Superior temporal gyrus (tissue), 1 donor: ENCODE measurements around the gene TMOD2.

Source experiments
- DNase-seq: peaks from one replicate; pipeline ENCODE4 v3.0.0-alpha.2; 2016; ENCODE audit errors: extremely low spot score

Gene TMOD2

DNA sequence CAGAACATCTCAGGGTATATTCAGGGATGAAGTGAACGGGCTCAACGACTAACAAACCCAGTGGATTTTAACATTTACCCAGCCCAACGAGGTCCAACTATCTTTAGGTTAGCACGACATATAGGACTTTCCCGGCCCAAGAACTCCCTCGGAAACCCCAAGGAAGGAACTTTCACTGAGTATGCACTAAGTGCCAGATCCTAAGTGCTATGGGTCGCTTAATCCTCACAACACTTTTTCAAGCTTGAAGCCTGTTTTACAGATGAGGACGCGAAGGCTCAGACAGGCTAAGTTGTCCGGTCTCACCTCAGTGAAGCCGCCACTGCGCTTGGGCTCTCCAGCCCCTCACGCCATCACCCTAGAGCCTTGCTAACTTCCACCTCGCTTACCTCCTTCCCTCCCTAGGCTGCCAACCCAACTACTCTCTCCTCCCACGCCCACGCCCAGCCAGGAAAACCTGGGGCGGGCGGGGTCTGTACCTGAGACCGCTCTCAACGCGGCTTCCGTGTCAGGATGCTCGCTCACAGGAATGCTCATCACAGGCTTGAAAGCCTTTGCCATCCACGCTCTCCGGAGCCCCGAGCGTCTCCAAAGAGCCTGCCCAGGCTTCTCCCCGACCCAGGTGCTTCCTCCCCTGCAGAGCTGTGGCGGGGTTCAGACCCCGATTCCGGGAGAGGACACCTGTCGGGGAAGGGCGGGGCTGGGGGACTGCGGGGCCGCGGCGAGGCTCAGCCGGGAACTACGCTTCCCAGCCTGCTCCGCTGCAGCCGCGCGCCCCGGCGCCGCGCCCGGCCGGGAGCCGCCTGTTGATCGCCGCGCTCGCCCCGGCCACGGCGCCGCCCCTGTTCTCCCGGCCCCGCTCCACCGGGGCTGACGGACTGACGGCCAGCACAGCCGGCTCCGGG, at the start of gene TMOD2:
Gene TMOD2, plus strand, starts transcription at position 806 of the 905 bp plus-strand sequence. CDS start 14,845 bp downstream, outside the sequence.
- peak; percentile 57 for DNase-seq

DNA sequence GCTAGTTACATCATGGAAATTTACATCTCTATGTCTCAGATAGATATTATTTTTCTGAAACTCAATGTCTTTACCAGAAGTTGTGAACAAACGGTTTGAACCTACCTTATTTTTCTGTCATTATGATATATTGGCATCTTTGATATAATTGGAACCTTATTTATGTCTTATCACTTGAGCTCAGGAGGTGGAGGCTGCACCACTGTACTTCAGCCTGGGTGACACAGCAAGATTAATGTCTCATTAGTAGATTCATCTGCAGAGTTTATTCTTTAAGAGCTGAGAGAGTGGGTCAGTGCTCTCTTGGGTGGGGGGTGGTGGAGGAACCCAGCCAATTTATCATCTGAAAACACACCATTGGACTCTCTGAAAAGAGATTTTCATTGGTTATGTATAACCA, 48.7 kb upstream of the TMOD2 start:
- no peak for DNase-seq

DNA sequence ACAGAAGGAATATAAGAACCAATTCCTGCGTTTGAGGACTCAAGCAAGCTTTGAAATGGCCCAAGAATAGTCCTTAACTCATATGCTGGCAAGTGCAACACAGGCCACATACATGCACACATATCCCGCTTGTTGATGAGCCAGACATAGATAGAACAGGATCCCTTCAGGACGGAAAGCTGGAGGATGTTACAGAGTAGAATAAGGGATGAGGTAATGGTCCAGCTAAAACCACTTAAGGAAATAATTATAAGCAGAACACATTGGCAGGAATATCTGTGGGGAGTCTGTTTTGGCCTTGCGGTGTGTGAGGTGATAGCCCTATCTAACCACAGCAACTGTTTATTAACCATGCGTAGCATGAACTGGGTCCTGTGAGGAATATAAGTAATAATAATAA, 45.1 kb upstream of the TMOD2 start:
- DNase-seq = no peak

DNA sequence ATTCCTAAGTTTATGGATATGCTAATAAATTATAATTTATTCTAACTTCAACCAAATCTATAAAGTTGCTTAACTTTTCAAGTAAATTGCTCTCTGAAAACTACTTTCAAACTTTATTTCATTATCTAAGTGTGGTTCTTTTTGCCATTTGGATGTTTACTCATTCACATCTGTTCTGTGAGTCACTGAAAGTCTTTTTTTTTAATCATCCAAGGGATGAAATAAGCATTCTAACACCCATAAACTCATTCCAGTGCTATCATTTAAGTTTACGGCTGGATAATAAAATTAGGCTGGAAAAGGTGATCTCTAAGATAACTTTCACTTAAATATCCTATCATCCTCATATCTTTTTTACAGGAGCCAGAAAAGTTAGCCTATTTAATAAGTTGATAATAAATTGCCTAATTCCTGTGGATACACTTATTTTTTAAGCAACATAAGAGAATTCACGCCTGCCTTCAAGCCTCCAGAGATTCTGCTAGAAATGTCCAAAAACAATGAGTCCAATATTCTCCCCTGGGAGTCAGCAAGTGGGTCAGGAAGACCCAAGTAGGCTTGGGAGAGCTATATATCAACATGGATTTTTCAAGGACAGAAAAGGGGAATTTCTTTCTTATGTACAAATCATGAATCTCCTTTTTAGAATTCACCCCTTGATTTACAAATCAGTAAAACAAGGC, 44.3 kb upstream of the TMOD2 start:
- no peak for DNase-seq

DNA sequence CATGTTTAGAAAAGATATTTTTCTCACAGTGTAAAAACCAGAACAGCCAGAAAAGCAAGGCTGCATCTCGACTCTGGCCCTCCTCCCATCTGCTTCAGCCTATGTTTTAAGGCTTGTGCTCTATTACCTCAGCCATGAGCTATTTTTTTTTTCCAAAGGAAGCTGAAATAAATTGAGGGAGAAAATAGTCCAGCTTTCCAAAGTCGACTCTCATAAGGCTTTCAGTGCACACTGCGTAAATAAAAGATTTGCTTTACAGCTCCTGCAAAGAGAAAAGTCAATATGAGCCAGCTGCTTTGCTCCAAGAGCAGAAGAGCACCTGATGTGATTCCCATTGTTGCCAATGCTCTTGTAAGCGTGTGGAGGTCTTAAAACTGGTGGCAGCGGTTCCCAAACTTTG, 43.4 kb upstream of the TMOD2 start:
- DNase-seq = no peak

DNA sequence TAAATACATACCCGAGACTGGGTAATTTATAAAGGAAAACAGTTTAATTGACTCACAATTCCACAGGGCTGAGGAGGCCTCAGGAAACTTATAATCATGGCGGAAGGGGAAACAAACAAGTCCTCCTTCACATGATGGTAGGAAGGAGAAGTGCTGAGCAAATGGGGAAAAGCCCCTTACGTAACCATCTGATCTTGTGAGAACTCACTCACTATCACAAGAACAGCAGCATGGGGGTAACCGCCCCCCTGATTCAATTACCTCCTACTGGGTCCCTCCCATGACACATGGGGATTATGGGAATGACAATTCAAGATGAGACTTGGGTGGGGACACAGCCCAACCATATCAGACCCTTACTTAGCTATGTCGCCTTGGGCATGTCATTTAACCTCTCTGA, 42.4 kb upstream of the TMOD2 start:
- DNase-seq = no peak

DNA sequence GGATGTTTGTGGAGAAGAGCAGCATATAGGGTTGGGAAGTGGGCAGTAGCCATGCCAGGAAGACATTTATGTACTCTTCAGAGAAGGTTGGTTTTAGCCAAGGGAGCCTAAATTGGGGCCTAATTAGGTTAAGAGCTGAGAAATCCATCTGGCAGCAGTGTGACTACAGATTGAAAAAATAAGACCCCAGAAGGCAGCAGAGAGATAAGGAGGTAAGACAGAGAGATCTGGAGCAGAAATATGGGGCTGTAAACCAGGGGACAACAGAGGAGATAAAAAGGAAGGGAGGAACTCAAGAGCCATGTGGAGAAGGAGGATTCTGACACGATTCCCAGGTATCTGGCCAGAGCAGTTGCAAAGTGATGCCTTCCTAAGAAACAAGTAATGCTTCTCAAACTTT, 37.2 kb upstream of the TMOD2 start:
- no peak for DNase-seq

DNA sequence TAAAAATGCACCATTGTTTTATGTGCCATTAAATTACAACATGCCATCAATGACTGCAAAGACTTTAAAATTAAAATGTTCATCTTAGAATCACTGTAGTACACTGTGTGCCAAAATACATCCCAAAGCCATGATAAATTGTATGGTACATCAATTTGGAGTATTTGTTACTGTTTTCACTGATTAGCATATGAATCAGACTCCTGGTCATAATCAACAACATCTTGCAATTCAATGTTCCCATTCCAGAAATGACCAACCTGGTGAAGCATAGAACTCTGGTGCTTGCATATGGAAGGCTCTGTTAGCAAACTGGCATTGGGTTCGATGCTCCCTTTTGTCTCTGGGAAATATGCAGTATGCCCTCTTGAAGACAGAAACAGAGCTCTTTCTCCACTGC, 36.5 kb upstream of the TMOD2 start:
- no peak for DNase-seq

DNA sequence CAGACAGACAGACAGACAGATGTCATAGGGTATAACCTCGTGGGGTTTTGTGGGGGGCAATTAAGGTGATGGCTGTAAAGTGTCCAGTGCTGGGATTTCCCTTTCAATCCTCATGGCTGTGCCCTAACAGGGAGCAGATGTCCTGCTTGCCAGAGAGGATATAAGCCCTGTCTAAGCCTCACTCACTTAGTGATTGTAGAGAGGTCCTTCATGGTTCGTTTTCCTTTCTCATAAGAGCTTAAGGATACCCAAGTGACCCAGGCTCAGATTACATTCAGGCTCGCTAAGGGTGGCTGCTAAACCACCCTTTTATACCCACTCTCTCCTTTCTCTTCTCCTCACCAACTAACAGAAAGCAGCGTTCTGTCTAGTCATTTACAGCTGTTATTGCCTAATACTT, 33.2 kb upstream of the TMOD2 start:
- DNase-seq = no peak

DNA sequence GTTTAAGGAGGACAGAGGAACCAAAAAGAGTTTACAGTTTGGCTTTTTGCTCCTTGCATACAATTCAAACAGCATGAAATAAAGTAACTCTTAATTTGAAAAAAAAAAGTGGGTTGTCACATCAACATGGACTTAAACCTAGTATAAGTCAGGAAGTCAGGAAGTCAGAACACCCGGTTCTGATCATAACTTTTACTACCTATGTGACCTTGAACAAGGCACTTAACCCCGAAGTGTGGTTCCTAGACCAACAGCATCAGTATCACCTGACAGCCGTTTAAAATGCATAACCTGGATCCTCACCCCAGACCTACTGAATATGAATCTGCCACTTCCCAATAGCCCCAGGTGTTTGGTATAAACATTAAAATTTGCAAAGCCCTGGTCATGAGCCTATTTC, 32.7 kb upstream of the TMOD2 start:
- no peak for DNase-seq

DNA sequence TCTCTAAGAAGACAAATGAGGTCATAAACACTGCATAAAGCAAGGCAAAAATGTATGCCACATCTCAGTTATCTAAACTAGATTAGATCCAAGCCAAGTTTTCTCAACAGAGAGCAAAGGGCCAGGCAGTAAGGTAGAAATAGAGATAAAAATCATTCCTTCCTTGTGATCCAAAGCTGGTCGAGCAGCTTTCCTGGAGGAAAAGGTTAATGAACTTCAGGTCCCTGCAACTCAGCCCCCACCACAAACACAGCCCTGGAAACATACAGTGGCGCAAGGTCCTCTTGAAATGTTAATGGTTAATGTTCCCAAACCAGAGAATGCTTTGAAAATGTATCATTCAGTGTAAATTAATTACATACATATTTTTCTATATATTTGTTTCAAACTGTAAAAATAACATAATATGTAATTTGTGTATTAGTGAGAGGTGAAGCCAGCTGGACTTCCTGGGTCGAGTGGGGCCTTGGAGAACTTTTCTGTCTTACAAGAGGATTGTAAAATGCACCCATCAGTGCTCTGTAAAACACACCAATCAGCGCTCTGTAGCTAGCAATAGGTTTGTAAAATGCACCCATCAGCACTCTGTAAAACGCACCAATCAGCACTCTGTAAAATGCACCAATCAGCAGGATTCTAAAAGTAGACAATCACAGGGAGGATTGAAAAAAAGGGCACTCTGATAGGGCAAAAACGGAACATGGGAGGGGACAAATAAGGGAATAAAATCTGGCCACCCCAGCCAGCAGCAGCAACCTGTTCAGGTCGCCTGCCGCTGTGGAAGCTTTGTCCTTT, 31.0 kb upstream of the TMOD2 start:
- no peak for DNase-seq

DNA sequence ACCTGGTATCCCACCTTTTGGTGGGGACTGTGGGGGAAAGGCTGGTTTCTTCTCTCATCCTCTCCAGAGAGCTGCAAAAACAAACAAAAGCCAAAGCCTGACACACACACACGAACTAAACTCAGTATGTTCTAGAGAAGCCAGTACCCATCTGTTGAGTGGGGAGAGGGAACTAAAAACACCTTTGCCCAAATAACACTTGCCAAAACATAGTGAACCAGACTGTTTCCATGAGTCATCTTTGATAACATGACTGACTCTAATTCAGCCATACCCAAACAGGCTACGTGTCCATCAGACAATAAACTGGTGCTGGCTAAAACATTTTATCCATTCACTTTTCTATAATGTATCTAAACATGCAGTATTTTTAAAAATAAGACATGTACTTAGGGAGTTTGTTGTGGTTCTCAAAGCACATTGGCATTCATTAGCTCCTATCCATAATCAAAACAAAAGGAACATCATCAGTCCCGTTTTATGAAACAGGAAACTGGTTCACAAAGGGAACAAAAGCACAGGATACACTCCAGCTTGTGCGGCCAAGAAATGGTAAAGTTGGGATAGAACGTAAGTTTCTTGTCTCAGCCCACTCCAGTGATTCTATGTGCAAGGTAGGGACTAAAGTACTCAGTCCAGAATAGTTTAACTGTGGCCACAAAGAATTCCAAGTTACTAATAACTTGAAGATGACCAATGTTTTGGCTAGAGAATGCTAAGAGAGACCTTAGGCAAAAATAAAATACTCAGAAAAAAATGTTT, 30.0 kb upstream of the TMOD2 start:
- peak; percentile 19 for DNase-seq

DNA sequence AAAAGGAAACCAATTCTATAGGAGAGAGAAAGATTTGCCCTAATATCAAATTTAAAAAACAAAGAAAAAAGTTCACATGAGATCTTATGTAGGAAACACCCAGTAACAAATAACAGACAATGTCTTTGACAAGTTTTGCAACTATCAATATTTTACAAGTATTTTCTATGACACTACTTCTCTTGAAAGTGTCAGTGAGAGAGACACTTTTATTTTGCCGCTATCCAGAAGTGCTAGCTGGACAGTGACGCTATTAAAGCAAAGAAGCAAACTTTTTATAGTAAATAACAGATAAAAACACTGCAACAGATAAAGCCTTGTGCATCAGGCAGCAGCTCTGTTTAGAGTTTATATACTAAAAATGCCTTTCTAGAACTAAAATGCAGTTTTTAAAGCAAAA, 27.2 kb upstream of the TMOD2 start:
- DNase-seq = no peak

DNA sequence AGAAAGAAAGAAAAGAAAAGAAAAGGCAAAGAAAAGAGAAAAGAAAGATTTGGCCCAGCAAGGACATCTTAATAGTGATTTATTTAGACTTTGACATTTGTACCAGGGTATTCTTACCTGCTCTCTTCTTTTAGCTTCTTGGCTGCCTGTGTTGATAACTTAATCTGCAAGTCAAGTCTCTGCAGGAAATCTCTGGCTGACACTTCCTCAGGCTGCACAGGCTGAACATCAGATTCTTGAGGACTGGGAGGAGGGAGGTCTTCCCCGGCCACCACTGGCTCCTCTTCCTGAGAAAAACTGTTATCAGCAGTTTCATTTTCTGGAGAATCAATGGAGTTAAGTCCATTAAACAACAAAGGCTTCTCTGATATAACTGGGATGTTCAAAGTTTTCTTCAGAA, 26.7 kb upstream of the TMOD2 start:
- DNase-seq = peak; percentile 28

DNA sequence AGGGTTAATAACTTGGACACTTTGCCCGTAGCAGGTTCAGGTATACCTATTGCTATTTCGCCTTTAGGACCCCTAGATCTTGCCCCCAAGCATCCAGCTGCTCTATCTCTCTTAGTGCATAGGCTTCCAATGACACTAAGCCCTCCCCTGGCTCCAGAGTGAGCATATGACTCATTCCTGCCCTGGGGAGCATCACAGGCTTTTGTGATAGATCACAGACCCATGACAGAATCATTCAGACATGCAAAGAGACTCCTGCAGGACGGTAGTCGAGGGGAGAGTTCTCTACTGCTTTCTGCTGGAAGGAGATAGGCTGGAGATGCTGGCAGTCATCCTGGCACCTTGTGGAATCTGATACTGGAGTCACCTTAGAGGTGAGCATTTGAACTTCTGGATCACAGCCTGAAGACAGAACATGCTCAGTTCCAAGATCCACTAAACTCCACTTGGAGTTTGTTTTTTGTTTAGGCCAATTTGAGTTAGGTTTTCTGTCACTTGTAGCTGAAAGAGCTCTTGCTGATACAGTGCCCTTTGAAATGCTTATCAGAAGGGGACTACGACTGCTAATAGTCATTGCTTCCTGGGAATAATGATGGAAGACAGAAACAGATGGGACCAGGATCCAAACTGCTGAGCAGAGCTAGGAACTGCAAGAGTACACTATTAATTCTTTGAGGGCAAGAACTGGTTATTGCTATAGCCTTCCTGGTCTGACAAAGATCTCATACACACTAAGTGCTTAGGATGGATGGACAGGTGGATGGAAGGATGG, 24.9 kb upstream of the TMOD2 start:
- DNase-seq = no peak

DNA sequence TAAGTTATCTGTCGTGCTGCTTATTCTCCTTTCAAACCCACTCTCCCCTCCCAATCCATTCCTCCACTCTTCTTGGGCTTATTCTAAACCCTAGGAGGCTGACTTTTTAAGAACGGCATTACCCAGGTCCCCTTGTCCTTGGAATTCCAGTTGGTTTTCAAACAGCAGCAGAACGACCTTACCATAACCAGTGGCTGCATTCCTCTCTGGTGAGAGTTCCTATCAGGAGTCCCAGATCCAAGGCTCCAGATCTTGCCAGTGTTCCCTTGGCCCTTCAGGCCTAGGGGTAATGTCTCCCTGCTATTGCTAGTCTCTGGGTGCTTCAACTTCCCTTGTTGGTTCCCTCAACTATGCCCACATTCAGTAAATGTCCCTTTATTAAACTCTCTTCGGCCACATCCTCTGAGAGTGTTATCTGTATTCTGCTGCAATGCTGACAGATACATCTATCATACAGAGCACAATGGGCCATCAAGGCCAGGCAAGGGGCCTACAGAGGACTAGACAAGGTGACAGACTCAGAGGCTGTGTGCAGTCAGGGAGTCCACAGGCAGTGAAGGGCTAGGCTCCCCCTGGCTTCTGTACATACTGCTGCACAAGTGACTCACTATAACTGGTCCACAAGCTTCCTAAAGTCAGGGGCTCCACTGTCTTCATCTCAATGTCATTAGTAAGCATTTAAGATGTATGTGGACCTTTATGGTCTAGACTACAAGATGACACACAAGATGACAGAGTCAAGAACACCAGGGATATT, 24.1 kb upstream of the TMOD2 start:
- no peak for DNase-seq

DNA sequence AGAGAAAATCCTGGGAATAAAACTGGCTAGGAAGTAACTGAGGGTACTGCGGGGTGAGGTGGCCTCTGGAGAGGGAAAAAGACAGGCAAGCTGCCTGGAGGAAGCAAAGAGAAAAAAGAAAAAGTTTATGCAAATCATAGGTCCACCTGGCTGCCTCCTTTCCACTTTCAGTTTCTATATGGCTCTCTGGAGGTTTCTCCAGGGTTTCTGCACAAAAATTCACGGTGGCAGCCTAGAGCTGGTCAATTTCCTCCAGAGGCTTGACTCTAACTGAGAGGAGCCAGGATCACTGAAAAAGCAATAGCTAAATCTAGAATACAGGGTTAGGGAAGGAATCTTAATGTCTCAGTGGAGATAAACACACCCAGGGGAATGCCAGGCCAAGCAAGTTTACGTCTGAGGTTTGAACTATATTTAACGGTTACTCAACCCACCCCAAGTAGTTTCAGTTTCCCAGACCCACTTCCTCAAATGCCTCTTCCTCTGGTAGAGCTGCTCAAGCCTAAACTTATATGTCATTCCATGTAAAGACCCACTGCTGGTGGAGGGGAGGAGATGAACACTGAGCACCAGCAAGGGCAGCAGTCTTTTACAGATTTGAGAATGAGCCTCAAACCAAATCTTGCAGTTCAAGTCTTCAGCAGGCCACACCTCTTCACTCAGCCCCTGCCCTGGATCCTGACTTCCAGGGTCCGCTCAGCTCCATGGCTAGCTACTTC, 19.7 kb upstream of the TMOD2 start:
- no peak for DNase-seq

DNA sequence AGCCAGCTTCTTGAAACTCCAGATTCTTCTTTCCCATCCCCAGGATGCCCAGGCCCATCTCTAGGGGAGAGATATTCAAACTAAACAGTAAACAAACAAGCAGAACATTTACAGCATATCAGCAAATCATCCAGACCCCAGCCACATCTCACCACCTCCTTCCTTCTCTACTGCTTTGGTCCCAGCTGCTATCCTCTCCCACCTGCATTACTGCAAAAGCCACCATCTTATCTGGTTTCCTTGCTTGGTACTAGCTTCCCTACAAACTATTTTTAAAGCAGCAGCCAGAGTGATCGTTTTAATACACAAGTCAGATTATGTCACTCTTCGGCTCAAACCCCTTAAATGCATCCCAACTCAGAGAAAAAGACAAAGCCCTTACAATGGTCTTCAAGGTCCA, 18.8 kb upstream of the TMOD2 start:
- DNase-seq = no peak

DNA sequence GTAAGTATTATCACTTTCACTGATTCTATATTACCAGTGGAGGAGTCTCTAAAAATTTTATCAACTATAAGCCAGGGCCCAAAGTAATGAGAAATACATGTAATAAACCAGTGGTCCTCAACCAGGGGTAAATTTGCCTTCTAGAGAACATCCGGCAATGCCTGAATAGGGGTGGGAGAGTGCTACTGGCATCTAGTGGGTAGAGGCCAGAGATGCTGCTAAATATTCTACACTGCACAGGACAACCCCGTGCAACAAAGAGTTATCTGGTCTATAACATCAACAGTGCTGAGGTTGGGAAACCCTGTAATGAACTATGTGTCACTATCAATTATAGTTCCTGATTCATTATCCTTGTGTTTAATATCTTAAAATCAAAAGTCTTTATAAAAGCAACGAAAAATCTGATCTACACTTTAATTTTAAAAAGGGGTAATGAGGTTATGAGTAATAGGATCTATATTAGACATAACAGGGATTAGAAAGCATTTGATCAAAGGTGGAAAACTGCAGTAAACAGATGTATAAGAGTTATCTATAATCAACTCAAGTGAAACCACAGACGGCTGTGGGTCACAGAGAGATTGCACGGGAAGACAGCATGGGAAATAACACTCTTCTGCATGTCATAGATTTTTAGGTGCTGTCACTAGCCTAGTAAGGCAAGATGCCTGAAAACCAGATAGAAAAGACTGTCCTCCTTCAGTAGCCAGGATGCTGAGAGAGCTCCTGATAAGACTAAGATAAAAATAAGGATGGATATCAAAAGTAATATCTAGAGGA, 16.0 kb upstream of the TMOD2 start:
- no peak for DNase-seq
